Measurements from ENCODE around the gene DUSP1. TPM values are rescaled to one million over a fixed set of nuclear protein-coding genes. Genes with fewer than 3 reads are reported as not detected.

The DUSP1 gene
- total and polyA plus RNA-seq, 2 of the 13 experiments (the other 11 are each of a cell fraction or from before 2014, with no cell fraction given), result 27.1 to 55.5 TPM

GRCh38 chr5:172806897-172807672 lies 36.1 kb upstream of the DUSP1 start (continued):
- TF ChIP-seq POLR2AphosphoS5 (IDR thresholded peaks at IDR 0.05; ENCODE audit: low read depth, low read length) (peak; percentile 67), ZBTB37 (CRISPR knock-in tag; IDR thresholded peaks at IDR 0.05) (no peak), CEBPZ (IDR thresholded peaks at IDR 0.05; ENCODE audit: low read length) (no peak), FOXA3 (CRISPR knock-in tag; IDR thresholded peaks at IDR 0.05) (0 out of 2 replicates have a peak, but pooled peaks have one; percentile 23), REL (CRISPR knock-in tag; conservative IDR thresholded peaks at IDR 0.05) (no peak), YEATS4 (CRISPR knock-in tag; IDR thresholded peaks at IDR 0.05; ENCODE audit: borderline replicate concordance) (no peak), IRF1 (CRISPR knock-in tag; IDR thresholded peaks at IDR 0.05; ENCODE audit: low read depth) (0 out of 2 replicates have a peak, but pooled peaks have one; percentile 29), ZNF10 (CRISPR knock-in tag; IDR thresholded peaks at IDR 0.05; ENCODE audit: borderline replicate concordance, low read depth) (no peak), ZNF225 (CRISPR knock-in tag; IDR thresholded peaks at IDR 0.05) (no peak), IRF2 (CRISPR knock-in tag; IDR thresholded peaks at IDR 0.05) (no peak), MLX (CRISPR knock-in tag; IDR thresholded peaks at IDR 0.05) (no peak), EP300 (IDR thresholded peaks at IDR 0.05; ENCODE audit: low read depth in 2 of 2, low read length in 2 of 2) (peak in 1 of 2 experiments; percentile 44; a peak in 1 of 4 replicates), EP300 (CRISPR knock-in tag; IDR thresholded peaks at IDR 0.05; ENCODE audit: borderline replicate concordance) (no peak), CHCHD3 (CRISPR knock-in tag; IDR thresholded peaks at IDR 0.05) (no peak), LRRFIP1 (CRISPR knock-in tag; conservative IDR thresholded peaks at IDR 0.05) (no peak)
